Ascending aorta (tissue), 2 donors: ENCODE data around the gene CCDC136. TPM values are rescaled to one million over a fixed set of nuclear protein-coding genes. Genes with fewer than 3 reads are reported as not detected.

Experiments used
- DNase-seq, 2 donors: peaks; one replicate each; pipeline ENCODE4 v3.0.0-alpha.2; 2019; ENCODE audit warnings: low spot score in 2 of 2
- H3K27ac ChIP-seq, 2 donors: fragments of 200-600 bp; sonication (generic); one replicate each; pipeline ENCODE4 v1.5.1; 2016 to 2017; ENCODE audit warnings: mild to moderate bottlenecking in 1 of 2
- H3K27me3 ChIP-seq: fragments of 200-600 bp; sonication (generic); one replicate; pipeline ENCODE4 v1.5.1; 2017
- H3K36me3 ChIP-seq, 2 donors: fragments of 200-600 bp; sonication (generic); one replicate each; pipeline ENCODE4 v1.5.1; 2016
- H3K4me1 ChIP-seq, 2 donors: fragments of 200-600 bp; sonication (generic); one replicate each; pipeline ENCODE4 v1.5.1; 2016 to 2017; ENCODE audit warnings: mild to moderate bottlenecking in 1 of 2
- H3K4me3 ChIP-seq, 2 donors: fragments of 200-600 bp; sonication (generic); one replicate each; pipeline ENCODE4 v1.5.1; 2016 to 2017; ENCODE audit warnings: mild to moderate bottlenecking in 1 of 2
- H3K9me3 ChIP-seq, 2 donors: fragments of 200-600 bp; sonication (generic); one replicate each; pipeline ENCODE4 v1.5.1; 2016
- CTCF ChIP-seq, 3 experiments: fragments of 200-600 bp in 2 of 3; fragments of 450-650 bp in 1 of 3; sonication (generic) in 2 of 3; IDR thresholded peaks; one replicate each; pipeline ENCODE4 v1.5.1; 2016 to 2019; ENCODE audit warnings: antibody characterized with exemption in 3 of 3, mild to moderate bottlenecking in 1 of 3, moderate library complexity in 1 of 3
- intact Hi-C: fragments of 100-400 bp; cut with DNase I; formaldehyde crosslinking; loops from one replicate; pipeline ENCODE4 v1.15.1; 2023
- total RNA-seq: library from RNA; depleted of rRNA; stranded (reverse); fragments of >200 nt; gene quantifications from one replicate; pipeline ENCODE4 v1.1.0, GENCODE V29; 2016

Gene CCDC136
- 0.64 TPM for total RNA-seq

- intact Hi-C loops, result loop anchor here (1.0 to 5.0 kb wide), 4 partner anchors 34 to 71 kb away; partner anchors contain the start of genes ATP6V1F, CALU and FLNC
- Histone ChIP-seq H3K9me3 (no peaks in the 10 kb centered on the region), H3K4me1 (peaks cover 7 to 12% of the 10 kb centered on the region in 2 donors), H3K36me3 (no peaks in the 10 kb centered on the region), H3K27me3 (no peaks in the 10 kb centered on the region), H3K4me3 (peak within 1 kb of the TSS; percentile 74 to 89), H3K27ac (peak within 1 kb of the TSS; percentile 55 to 78)
- DNase-seq, result peak; percentile 17 to 86
- no peak for TF ChIP-seq CTCF (IDR thresholded peaks at IDR 0.05)
Measured at GRCh38 chr7:128791121-128791971, at the start of gene CCDC136. TSS of gene CCDC136 (plus strand) at chr7:128791968. CDS start at chr7:128792412, 444 bp downstream.

GRCh38 chr7:128742206-128742605 is 49.6 kb upstream of the CCDC136 start:
- H3K9me3 ChIP-seq, result no peaks in the 10 kb centered on the region
- peak overlapping the region in 1 of 2 donors; percentile 93 for H3K4me3 ChIP-seq
- peaks cover 0 to 30% of the 10 kb centered on the region in 2 donors for H3K4me1 ChIP-seq
- intact Hi-C loops, result no loop called here
- TF ChIP-seq CTCF (IDR thresholded peaks at IDR 0.05), result no peak
- H3K27me3 ChIP-seq, result no peaks in the 10 kb centered on the region
- no peaks in the 10 kb centered on the region for H3K36me3 ChIP-seq
- no peak for DNase-seq
- peak overlapping the region in 1 of 2 donors; percentile 98 for H3K27ac ChIP-seq

GRCh38 chr7:128743112-128743772 is 48.5 kb upstream of the CCDC136 start:
- intact Hi-C loops, result no loop called here
- no peak for DNase-seq
- Histone ChIP-seq H3K36me3 (peaks cover 0 to 6% of the 10 kb centered on the region in 2 donors), H3K4me1 (peaks cover 0 to 29% of the 10 kb centered on the region in 2 donors), H3K27me3 (no peaks in the 10 kb centered on the region), H3K9me3 (no peaks in the 10 kb centered on the region), H3K4me3 (no peak overlapping the region), H3K27ac (no peak overlapping the region)
- TF ChIP-seq CTCF (IDR thresholded peaks at IDR 0.05), result no peak

- intact Hi-C loops, result no loop called here
- H3K9me3 ChIP-seq, result no peaks in the 10 kb centered on the region
- H3K4me3 ChIP-seq, result no peak overlapping the region
- DNase-seq, result no peak
- H3K27me3 ChIP-seq, result no peaks in the 10 kb centered on the region
- no peak overlapping the region for H3K27ac ChIP-seq
- peaks cover 0 to 26% of the 10 kb centered on the region in 2 donors for H3K4me1 ChIP-seq
- no peak for TF ChIP-seq CTCF (IDR thresholded peaks at IDR 0.05)
- peaks cover 12 to 17% of the 10 kb centered on the region in 2 donors for H3K36me3 ChIP-seq
Measured at GRCh38 chr7:128744366-128744905, 47.3 kb upstream of the CCDC136 start.

GRCh38 chr7:128745706-128746105 is 46.1 kb upstream of the CCDC136 start:
- intact Hi-C loops, result no loop called here
- peaks cover 0 to 26% of the 10 kb centered on the region in 2 donors for H3K4me1 ChIP-seq

More at GRCh38 chr7:128745706-128746105, 46.1 kb upstream of the CCDC136 start:
- Histone ChIP-seq H3K9me3 (no peaks in the 10 kb centered on the region), H3K4me3 (no peak overlapping the region), H3K36me3 (peaks cover 21% of the 10 kb centered on the region in 2 donors), H3K27ac (no peak overlapping the region), H3K27me3 (no peaks in the 10 kb centered on the region)
- DNase-seq, result no peak
- TF ChIP-seq CTCF (IDR thresholded peaks at IDR 0.05), result no peak
